Cardiac muscle cell (in vitro differentiated cells and primary cell): Measurements from ENCODE around the gene KRTCAP2. TPM values are rescaled to one million over a fixed set of nuclear protein-coding genes. Genes with fewer than 3 reads are reported as not detected.
"Not testable (repeated sequence)": the region's sequence is repeated elsewhere in the genome, so short reads cannot be mapped to it uniquely, and the experiment has no call there.

Experiments used
- DNase-seq, 2 donors: peaks; one replicate each; pipeline versions ENCODE4 v3.0.0 to v3.0.0-alpha.2; 2010 to 2017; ENCODE audit warnings: low read depth in 1 of 2, low spot score in 1 of 2
- H3K27ac ChIP-seq: fragments of 200-600 bp; sonication (generic); 2 replicates; pipeline ENCODE4 v1.5.1; 2016
- H3K27me3 ChIP-seq: fragments of 200-600 bp; sonication (generic); 2 replicates; pipeline ENCODE4 v1.6.0; 2016; ENCODE audit warnings: control low read depth
- H3K36me3 ChIP-seq: fragments of 200-600 bp; sonication (generic); 2 replicates; pipeline ENCODE4 v1.5.1; 2016; ENCODE audit warnings: control low read depth
- H3K4me1 ChIP-seq: fragments of 200-600 bp; sonication (generic); 2 replicates; pipeline ENCODE4 v1.8.1; 2017; ENCODE audit warnings: low read depth, mild to moderate bottlenecking, mixed run types
- H3K4me3 ChIP-seq: fragments of 200-600 bp; sonication (generic); 2 replicates; pipeline ENCODE4 v1.5.1; 2016; ENCODE audit warnings: mild to moderate bottlenecking
- H3K9me3 ChIP-seq: fragments of 200-600 bp; sonication (generic); 2 replicates; pipeline ENCODE4 v1.5.1; 2017; ENCODE audit warnings: low read depth, mild to moderate bottlenecking, control low read depth
- CTCF ChIP-seq: IDR thresholded peaks from 2 replicates; pipeline ENCODE4 v1.5.1; 2012; ENCODE audit warnings: low read depth, mild to moderate bottlenecking, low read length
- polyA plus RNA-seq: library from polyadenylated mRNA; unstranded; fragments of >200 nt; fragmentation: Nextera tagmentation; extraction: Ambion mirVana; gene quantifications from 2 replicates; pipeline ENCODE4 v1.2.1, GENCODE V29; 2016
- total RNA-seq: library from RNA; depleted of rRNA; stranded (reverse); fragments of >200 nt; gene quantifications from 2 replicates; pipeline ENCODE4 v1.2.3, GENCODE V29; 2016

Gene KRTCAP2
- total and polyA plus RNA-seq, 2 experiments from 2014 or later, result 122 to 428 TPM

GRCh38 chr1:155167166-155168104 lies 5.7 kb downstream of the KRTCAP2 start:
- Histone ChIP-seq H3K4me3 (peak overlapping the region; percentile 7), H3K4me1 (peaks cover 5% of the 10 kb centered on the region), H3K9me3 (no peaks in the 10 kb centered on the region), H3K27ac (no peak overlapping the region), H3K27me3 (no peaks in the 10 kb centered on the region), H3K36me3 (peaks cover 3% of the 10 kb centered on the region)
- TF ChIP-seq CTCF, result peak; percentile 92
- peak; percentile 92 to 95 for DNase-seq

- no peak for TF ChIP-seq CTCF
- no peaks in the 10 kb centered on the region for H3K4me1 ChIP-seq
- no peak overlapping the region for H3K4me3 ChIP-seq
- H3K27ac ChIP-seq, result no peak overlapping the region
- H3K9me3 ChIP-seq, result no peaks in the 10 kb centered on the region
- H3K27me3 ChIP-seq, result no peaks in the 10 kb centered on the region
- DNase-seq, result peak in 1 of 2 donors; percentile 68
- peaks cover 3% of the 10 kb centered on the region for H3K36me3 ChIP-seq
These were observed 6.5 kb downstream of the KRTCAP2 start for GRCh38 chr1:155166471-155167165.

GRCh38 chr1:155166051-155166470 lies 7.0 kb downstream of the KRTCAP2 start:
- H3K4me1 ChIP-seq, result no peaks in the 10 kb centered on the region
- no peak overlapping the region for H3K4me3 ChIP-seq
- H3K27me3 ChIP-seq, result no peaks in the 10 kb centered on the region
- H3K9me3 ChIP-seq, result no peaks in the 10 kb centered on the region
- H3K27ac ChIP-seq, result no peak overlapping the region
- TF ChIP-seq CTCF, result no peak
- peaks cover 3% of the 10 kb centered on the region for H3K36me3 ChIP-seq
- DNase-seq, result no peak

- not testable (repeated sequence) for H3K27ac ChIP-seq, H3K27me3 ChIP-seq, H3K4me1 ChIP-seq, H3K36me3 ChIP-seq, H3K4me3 ChIP-seq, DNase-seq, H3K9me3 ChIP-seq
These were observed 8.5 kb downstream of the KRTCAP2 start for GRCh38 chr1:155164625-155165024.

DNA sequence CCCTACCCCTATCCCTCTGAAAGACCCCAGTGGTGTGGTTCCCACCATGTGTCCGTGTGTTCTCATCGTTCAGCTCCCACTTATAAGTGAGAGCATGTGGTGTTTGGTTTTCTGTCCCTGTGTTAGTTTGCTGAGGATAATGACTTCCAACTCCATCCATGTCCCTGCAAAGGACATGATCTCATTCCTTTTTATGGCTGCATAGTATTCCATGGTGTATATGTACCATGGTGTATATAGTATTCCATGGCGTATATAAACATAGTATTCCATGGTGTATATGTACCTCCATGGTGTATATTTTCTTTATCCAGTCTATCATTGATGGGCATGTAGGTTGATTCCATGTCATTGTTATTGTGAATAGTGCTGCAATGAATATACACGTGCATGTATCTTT lies 9.3 kb downstream of the KRTCAP2 start:
- not testable (repeated sequence) for H3K4me3 ChIP-seq, H3K36me3 ChIP-seq, H3K4me1 ChIP-seq, DNase-seq, H3K9me3 ChIP-seq, H3K27ac ChIP-seq, H3K27me3 ChIP-seq

DNA sequence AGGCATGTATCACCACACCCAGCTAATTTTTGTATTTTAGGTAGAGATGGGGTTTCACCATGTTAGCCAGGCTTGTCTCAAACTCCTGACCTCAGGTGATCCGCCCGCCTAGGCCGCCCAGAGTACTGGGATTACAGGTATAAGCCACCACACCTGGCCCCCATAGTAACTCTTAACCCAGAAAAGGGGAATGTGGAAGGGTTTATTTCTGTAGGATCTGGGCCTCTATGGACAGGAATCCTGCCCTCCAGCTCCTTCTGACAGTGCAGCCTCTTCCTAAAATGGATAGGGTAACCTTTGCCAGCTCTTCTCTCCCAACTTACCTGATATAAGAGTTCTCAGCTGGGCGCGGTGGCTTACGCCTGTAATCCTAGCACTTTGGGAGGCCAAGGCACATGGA lies 10.5 kb downstream of the KRTCAP2 start:
- not testable (repeated sequence) for H3K4me1 ChIP-seq, H3K27me3 ChIP-seq, H3K36me3 ChIP-seq, H3K27ac ChIP-seq, DNase-seq, H3K9me3 ChIP-seq, H3K4me3 ChIP-seq

GRCh38 chr1:155160128-155160527 lies 13.0 kb downstream of the KRTCAP2 start:
- no peaks in the 10 kb centered on the region for H3K9me3 ChIP-seq
- H3K4me1 ChIP-seq, result no peaks in the 10 kb centered on the region
- H3K36me3 ChIP-seq, result no peaks in the 10 kb centered on the region
- H3K27me3 ChIP-seq, result no peaks in the 10 kb centered on the region
- no peak for TF ChIP-seq CTCF
- no peak overlapping the region for H3K4me3 ChIP-seq
- H3K27ac ChIP-seq, result no peak overlapping the region
- DNase-seq, result no peak
